K562 (cell line): ENCODE results near the gene SEPHS2. TPM values are rescaled to one million over a fixed set of nuclear protein-coding genes. Genes with fewer than 3 reads are reported as not detected.

Experiments
- ARID1B ChIP-seq: fragments of 450-650 bp; IDR thresholded peaks from 2 replicates; pipeline ENCODE4 v1.6.1; 2016; ENCODE audit warnings: antibody characterized with exemption, mild to moderate bottlenecking, inconsistent platforms
- ASH1L ChIP-seq: fragments of 450-650 bp; IDR thresholded peaks from 2 replicates; pipeline ENCODE4 v1.6.1; 2018; ENCODE audit warnings: borderline replicate concordance, mild to moderate bottlenecking, low read depth; ENCODE audit not compliant: partially characterized antibody
- CBX2 ChIP-seq: fragments of 200-600 bp; sonication (generic); IDR thresholded peaks from one replicate; pipeline ENCODE4 v1.6.1; 2012; ENCODE audit warnings: mild to moderate bottlenecking, low read length, inconsistent platforms; ENCODE audit not compliant: insufficient read depth, poor library complexity, severe bottlenecking
- CHD1 ChIP-seq: fragments of 200-600 bp; sonication (generic); IDR thresholded peaks from one replicate; pipeline ENCODE4 v1.6.1; 2012; ENCODE audit warnings: mild to moderate bottlenecking, moderate library complexity, low read length, inconsistent platforms
- FOXJ2 ChIP-seq: fragments of 200-800 bp; sonication (Bioruptor generic); IDR thresholded peaks from 2 replicates; pipeline ENCODE4 v1.6.1; 2016; ENCODE audit warnings: missing genetic modification characterization, missing compliant biosample characterization
- FOXP4 ChIP-seq: sonication (generic); formaldehyde crosslinking; IDR thresholded peaks from 2 replicates; pipeline ENCODE4 v1.8.0; 2022; ENCODE audit warnings: mild to moderate bottlenecking, missing genetic modification reagents, borderline replicate concordance
- GATA2 ChIP-seq: sonication (generic); formaldehyde crosslinking; IDR thresholded peaks from 2 replicates; pipeline ENCODE4 v1.4.0; 2020; ENCODE audit warnings: mild to moderate bottlenecking, missing genetic modification reagents
- GTF2E2 ChIP-seq: fragments of 200-800 bp; sonication (Bioruptor generic); IDR thresholded peaks from 2 replicates; pipeline ENCODE4 v1.6.1; 2016; ENCODE audit warnings: missing genetic modification characterization, missing compliant biosample characterization
- HOMEZ ChIP-seq: fragments of 250-450 bp; sonication (Bioruptor Pico); IDR thresholded peaks from 2 replicates; pipeline ENCODE4 v1.4.0; 2020; ENCODE audit warnings: mild to moderate bottlenecking, moderate library complexity
- LARP7 ChIP-seq: fragments of 450-650 bp; IDR thresholded peaks from 2 replicates; pipeline ENCODE4 v1.6.1; 2016
- NCOR1 ChIP-seq: fragments of 450-650 bp; IDR thresholded peaks from 2 replicates; pipeline ENCODE4 v1.6.1; 2016; ENCODE audit warnings: mild to moderate bottlenecking, moderate library complexity
- NR2F6 ChIP-seq: fragments of 450-650 bp; formaldehyde crosslinking; IDR thresholded peaks from 2 replicates; pipeline ENCODE4 v1.4.0; 2020; ENCODE audit warnings: mild to moderate bottlenecking
- RB1 ChIP-seq: fragments of 450-650 bp; IDR thresholded peaks from 2 replicates; pipeline ENCODE4 v1.6.1; 2017; ENCODE audit warnings: low read depth, mild to moderate bottlenecking
- RBM22 ChIP-seq: fragments of 200-400 bp; formaldehyde crosslinking; IDR thresholded peaks from 2 replicates; pipeline ENCODE4 v1.6.1; 2018; ENCODE audit warnings: low read length, low read depth; ENCODE audit not compliant: poor library complexity, severe bottlenecking
- SMAD1 ChIP-seq: fragments of 150-350 bp; IDR thresholded peaks from 2 replicates; pipeline ENCODE4 v1.6.1; 2014; ENCODE audit warnings: low read length, low read depth; ENCODE audit not compliant: partially characterized antibody
- SMARCA5 ChIP-seq: fragments of 450-650 bp; IDR thresholded peaks from 2 replicates; pipeline ENCODE4 v1.6.1; 2016
- TSHZ1 ChIP-seq: fragments of 250-450 bp; sonication (Bioruptor Pico); IDR thresholded peaks from 2 replicates; pipeline ENCODE4 v1.4.0; 2020; ENCODE audit warnings: mild to moderate bottlenecking, moderate library complexity
- U2AF1 ChIP-seq: fragments of 200-400 bp; formaldehyde crosslinking; optimal IDR thresholded peaks from 2 replicates; pipeline ENCODE3; 2017; ENCODE audit warnings: mild to moderate bottlenecking, low read depth, low read length, moderate library complexity
- UBTF ChIP-seq, 2 experiments: IDR thresholded peaks; 2 replicates each; pipeline ENCODE4 v1.6.1; 2012; ENCODE audit warnings: improper control_type of control experiment in 2 of 2, low read depth in 2 of 2, low read length in 2 of 2, borderline replicate concordance in 1 of 2
- ZFP1 ChIP-seq: fragments of 450-650 bp; formaldehyde crosslinking; IDR thresholded peaks from 2 replicates; pipeline ENCODE4 v1.4.0; 2020; ENCODE audit warnings: mild to moderate bottlenecking, mixed read lengths
- ZNF140 ChIP-seq: fragments of 250-450 bp; sonication (Bioruptor Pico); IDR thresholded peaks from 2 replicates; pipeline ENCODE4 v1.8.0; 2021; ENCODE audit warnings: moderate library complexity, mild to moderate bottlenecking, inconsistent platforms
- polyA plus RNA-seq, 8 experiments: library from polyadenylated mRNA; depleted of rRNA in 4 of 8; stranded (reverse) in 5 of 8; unstranded in 3 of 8; fragments of >200 nt; fragmentation: Nextera tagmentation in 2 of 8; fragmentation: Illumina TruSeq in 1 of 8; extraction: Ambion mirVana in 2 of 8; extraction: Trizol in 1 of 8; gene quantifications; 2 replicates each; pipeline versions ENCODE4 v1.2.1 to v1.2.3, GENCODE V29; 2011 to 2014; ENCODE audit warnings: inconsistent platforms in 1 of 8, missing spikeins in 1 of 8
- total RNA-seq, 7 experiments: library from RNA; depleted of rRNA in 6 of 7; stranded (reverse); fragments of >200 nt in 6 of 7; fragmentation: Illumina TruSeq in 2 of 7; extraction: Trizol in 2 of 7; gene quantifications; 2 replicates each; pipeline versions ENCODE4 v1.2.1 to v1.2.3, GENCODE V29; 2011 to 2021; ENCODE audit warnings: low replicate concordance in 1 of 7

Gene SEPHS2
- total and polyA plus RNA-seq, 9 of the 15 experiments (the other 6 are each of a cell fraction or from before 2014, with no cell fraction given), result 20.9 to 90.6 (median 43.4) TPM

- TF ChIP-seq UBTF (IDR thresholded peaks at IDR 0.05; ENCODE audit: borderline replicate concordance in 1 of 2, low read depth in 2 of 2, low read length in 2 of 2), result 0 out of 4 replicates have a peak, but pooled peaks of 1 of the 2 experiments have one; percentile 31
- no peak for TF ChIP-seq ASH1L
- no peak for TF ChIP-seq ZNF140 (CRISPR knock-in tag)
- TF ChIP-seq NCOR1, result no peak
- TF ChIP-seq CBX2, result no peak
- TF ChIP-seq NR2F6 (CRISPR knock-in tag), result no peak
- TF ChIP-seq ZFP1 (CRISPR knock-in tag), result no peak
- no peak for TF ChIP-seq HOMEZ (CRISPR knock-in tag)
- 0 out of 2 replicates have a peak, but pooled peaks have one; percentile 22 for TF ChIP-seq ARID1B
- TF ChIP-seq GTF2E2 (tag), result no peak
- TF ChIP-seq LARP7, result 0 out of 2 replicates have a peak, but pooled peaks have one; percentile 25
- no peak for TF ChIP-seq FOXP4 (CRISPR knock-in tag)
- TF ChIP-seq U2AF1, result no peak
- TF ChIP-seq GATA2 (CRISPR knock-in tag), result 0 out of 2 replicates have a peak, but pooled peaks have one; percentile 13
- TF ChIP-seq RBM22, result no peak
- TF ChIP-seq SMARCA5, result 0 out of 2 replicates have a peak, but pooled peaks have one; percentile 55
- TF ChIP-seq CHD1, result no peak
- 0 out of 2 replicates have a peak, but pooled peaks have one; percentile 29 for TF ChIP-seq FOXJ2 (tag)
- no peak for TF ChIP-seq RB1
- no peak for TF ChIP-seq TSHZ1 (CRISPR knock-in tag)
- no peak for TF ChIP-seq SMAD1
Measured at GRCh38 chr16:30429418-30429677, 16.3 kb downstream of the SEPHS2 start (continued).
